GM10248 (cell line): ENCODE measurements around the gene DPH2.

Experiments used
- CTCF ChIA-PET: fragments of 300-600 bp; sonication (Branson Sonifier 250); formaldehyde crosslinking; extraction: SDS; loops from one replicate; lab custom pipeline; 2021; ENCODE audit warnings: antibody characterized with exemption; lab: Yijun Ruan, JAX
- POLR2A ChIA-PET: fragments of 350-650 bp; sonication (Branson Sonifier 250); formaldehyde crosslinking; extraction: SDS; loops from one replicate; lab custom pipeline; 2020; ENCODE audit warnings: antibody characterized with exemption; lab: Yijun Ruan, JAX
- DNase-seq: peaks from one replicate; pipeline ENCODE4 v3.0.0; 2012; ENCODE audit errors: extremely low spot score
- CTCF ChIP-seq: IDR thresholded peaks from 2 replicates; pipeline ENCODE4 v1.5.1; 2012; ENCODE audit warnings: mild to moderate bottlenecking, low read depth; ENCODE audit errors: extremely low read depth, missing control alignments, control extremely low read depth

Gene DPH2

GRCh38 chr1:43970911-43971310 lies 1.1 kb downstream of the DPH2 start:
- ChIA-PET CTCF (interaction anchor here (1.6 to 4.9 kb wide), 3 partner anchors 34 to 207 kb away, joined by 4 to 21 read pairs (median 9); partner anchors contain the start of gene ARTN), POLR2A (no interaction called here)
- TF ChIP-seq CTCF = no peak
- DNase-seq = no peak

- DNase-seq = no peak
- CTCF ChIA-PET = interaction anchor here (1.1 to 4.9 kb wide), 5 partner anchors 24 to 744 kb away, joined by 3 to 21 read pairs (median 9); partner anchors contain the start of genes ARTN and IPO13
- no peak for TF ChIP-seq CTCF
- POLR2A ChIA-PET = no interaction called here
These were observed 1.6 kb downstream of the DPH2 start for GRCh38 chr1:43971336-43971980.

- no peak for DNase-seq
These were observed 4.2 kb downstream of the DPH2 start for GRCh38 chr1:43973981-43974442.

GRCh38 chr1:43974443-43975248 lies 4.8 kb downstream of the DPH2 start, which contains the start of gene ATP6V0B:
ATP6V0B (plus strand) TSS chr1:43974960; CDS start chr1:43975041, 81 bp downstream.
- TF ChIP-seq CTCF = peak; percentile 20
- peak; percentile 97 for DNase-seq
- POLR2A ChIA-PET = interaction anchor here (0.7 kb wide), 2 partner anchors 13 to 18 kb away, joined by 3 to 4 read pairs; no protein-coding TSS in a partner anchor
- CTCF ChIA-PET = interaction anchor here (0.9 to 3.7 kb wide), 9 partner anchors 14 to 211 kb away, joined by 3 to 9 read pairs (median 6); no protein-coding TSS in a partner anchor

More at GRCh38 chr1:43973981-43974442, 4.2 kb downstream of the DPH2 start:
- CTCF ChIA-PET = interaction anchor here (1.1 to 2.6 kb wide), 7 partner anchors 10 to 211 kb away, joined by 3 to 10 read pairs (median 4); partner anchors contain the start of gene IPO13
- POLR2A ChIA-PET = no interaction called here
- no peak for TF ChIP-seq CTCF

- DNase-seq = peak; percentile 39
- TF ChIP-seq CTCF = no peak
- ChIA-PET POLR2A (interaction anchor here (0.7 kb wide), 1 partner anchor 17 kb away, joined by 4 read pairs; no protein-coding TSS in a partner anchor), CTCF (interaction anchor here (0.9 to 3.7 kb wide), 6 partner anchors 13 to 212 kb away, joined by 3 to 9 read pairs (median 6); no protein-coding TSS in a partner anchor)
These were observed 5.6 kb downstream of the DPH2 start for GRCh38 chr1:43975249-43975961.
